Measurements from ENCODE around the gene TOR1A. TPM values are rescaled to one million over a fixed set of nuclear protein-coding genes. Genes with fewer than 3 reads are reported as not detected.

The TOR1A gene
- total RNA-seq, 2 experiments from 2014 or later = 54.6 to 58.4 TPM

DNA sequence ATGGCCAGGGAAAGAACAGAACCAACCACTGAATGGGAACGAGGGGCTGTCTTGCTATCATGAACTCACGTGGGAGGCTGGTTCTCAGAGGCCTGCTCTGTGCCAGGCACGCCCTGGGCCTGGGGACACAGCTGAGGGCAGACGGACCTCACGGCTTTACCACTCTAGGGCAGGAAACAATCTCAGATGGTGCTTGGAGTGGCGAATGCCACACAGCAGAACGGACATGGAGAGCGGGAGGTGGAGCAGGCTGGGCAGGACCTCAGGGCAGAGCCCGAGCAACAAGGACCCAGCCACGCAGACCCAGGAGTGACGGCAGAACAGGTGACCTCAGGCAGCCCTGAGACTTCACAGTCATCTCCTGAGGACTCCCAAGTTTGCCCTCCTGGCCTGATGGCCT lies 8.7 kb downstream of the TOR1A start:
- Mint-ChIP-seq H3K9me3 (ENCODE audit: insufficient read depth) (no peaks in the 10 kb centered on the region), H3K27me3 (ENCODE audit: low read depth) (no peaks in the 10 kb centered on the region), H3K4me3 (no peak overlapping the region), H3K36me3 (ENCODE audit: low read depth) (peaks cover 67% of the 10 kb centered on the region), H3K4me1 (ENCODE audit: low read depth) (peaks cover 13% of the 10 kb centered on the region), H3K27ac (no peak overlapping the region)
- ChIA-PET POLR2A (no interaction called here), CTCF (no interaction called here)
- DNase-seq (no peak), ATAC-seq (no peak)

DNA sequence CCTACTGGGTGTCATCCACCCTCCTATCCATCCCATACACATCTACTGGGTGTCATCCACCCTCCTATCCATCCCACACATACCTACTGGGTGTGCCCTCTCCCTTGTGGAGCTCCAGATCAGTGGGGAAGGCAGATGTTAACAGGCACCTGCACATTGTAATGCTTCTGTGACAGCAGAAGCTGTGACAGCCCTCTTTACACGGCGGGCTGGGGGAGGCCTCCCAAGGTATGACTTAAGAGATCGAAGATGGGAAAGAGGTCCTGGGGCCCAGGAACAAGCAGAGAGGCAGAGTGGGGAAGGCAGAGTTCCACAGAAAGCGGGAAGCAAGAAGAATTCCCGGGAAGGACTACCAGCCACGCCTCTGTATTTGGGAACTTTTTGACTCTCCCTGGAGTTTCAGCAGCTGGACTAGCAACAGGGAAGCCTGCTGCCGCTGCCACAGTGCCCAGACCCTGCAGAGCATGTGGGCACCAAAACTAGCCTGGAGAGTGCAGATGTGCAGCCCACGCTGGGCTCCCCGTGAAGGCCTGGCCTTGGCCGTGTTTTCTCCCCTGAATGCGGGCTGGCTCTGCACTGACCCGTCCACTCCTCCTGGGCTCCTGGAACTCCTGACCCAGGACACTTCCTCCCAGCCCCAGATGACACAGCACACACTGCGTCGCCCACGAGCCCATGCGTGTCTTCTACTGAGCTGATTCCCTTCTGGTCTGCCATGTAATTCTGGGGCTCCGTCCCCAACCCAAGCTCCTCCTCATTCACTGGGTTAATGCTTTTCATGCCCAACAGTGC lies 9.3 kb downstream of the TOR1A start:
- H3K36me3 Mint-ChIP-seq (ENCODE audit: low read depth) = peaks cover 74% of the 10 kb centered on the region

DNA sequence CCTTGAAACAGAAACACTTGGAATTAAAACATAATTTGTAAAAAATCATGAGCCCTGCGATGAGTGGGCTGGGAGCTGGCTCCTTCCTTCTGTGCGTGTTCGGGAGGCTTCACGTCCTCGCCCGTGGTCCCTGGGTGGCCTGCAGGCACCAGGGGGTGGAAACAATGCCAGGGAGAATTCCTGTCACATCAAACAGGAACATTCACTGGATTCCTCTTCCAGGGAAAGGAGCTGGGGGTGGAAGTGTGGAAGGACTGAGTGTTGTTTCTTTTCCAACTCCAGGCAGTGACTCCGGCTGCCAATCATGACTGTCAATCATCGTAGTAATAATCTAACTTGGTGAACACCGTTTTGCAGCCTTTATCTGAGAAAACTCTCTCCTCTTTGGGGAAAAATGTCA lies 10.3 kb downstream of the TOR1A start:
- ATAC-seq (no peak), DNase-seq (no peak)
- Mint-ChIP-seq H3K9me3 (ENCODE audit: insufficient read depth) (no peaks in the 10 kb centered on the region), H3K4me1 (ENCODE audit: low read depth) (peaks cover 15% of the 10 kb centered on the region), H3K4me3 (no peak overlapping the region), H3K27me3 (ENCODE audit: low read depth) (no peaks in the 10 kb centered on the region), H3K27ac (no peak overlapping the region), H3K36me3 (ENCODE audit: low read depth) (peaks cover 78% of the 10 kb centered on the region)
- ChIA-PET POLR2A (no interaction called here), CTCF (no interaction called here)

More for the DNA sequence above, 9.3 kb downstream of the TOR1A start:
- ChIA-PET POLR2A (no interaction called here), CTCF (no interaction called here)
- no peak for DNase-seq
- Mint-ChIP-seq H3K4me3 (no peak overlapping the region), H3K27ac (no peak overlapping the region), H3K9me3 (ENCODE audit: insufficient read depth) (no peaks in the 10 kb centered on the region), H3K27me3 (ENCODE audit: low read depth) (no peaks in the 10 kb centered on the region), H3K4me1 (ENCODE audit: low read depth) (peaks cover 19% of the 10 kb centered on the region)
- ATAC-seq = no peak

DNA sequence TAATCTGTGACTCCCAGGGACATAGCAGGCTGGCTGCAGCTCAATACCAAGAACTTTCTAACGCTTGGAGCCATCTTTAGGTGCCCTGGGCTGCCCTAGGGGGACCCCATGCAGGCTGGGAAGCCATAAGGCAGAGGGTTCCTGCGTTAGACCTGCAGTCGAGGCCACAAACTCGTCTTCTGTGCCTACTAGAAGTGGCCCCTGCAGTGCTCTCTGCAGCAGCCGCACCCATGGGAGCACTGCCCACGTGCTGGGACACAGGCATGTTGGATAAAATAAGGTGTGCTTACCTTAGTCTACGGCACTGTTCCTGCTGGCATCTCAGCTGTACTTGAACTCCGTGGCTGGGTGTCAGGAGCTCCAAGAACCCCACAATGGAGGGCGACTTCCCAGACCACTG lies 11.6 kb downstream of the TOR1A start:
- no peaks in the 10 kb centered on the region for H3K27me3 Mint-ChIP-seq (ENCODE audit: low read depth)
- ChIA-PET POLR2A (interaction anchor here (0.9 kb wide), 1 partner anchor 12 kb away, joined by 4 read pairs; no protein-coding TSS in a partner anchor), CTCF (no interaction called here)
- no peak overlapping the region for H3K4me3 Mint-ChIP-seq
- peaks cover 76% of the 10 kb centered on the region for H3K36me3 Mint-ChIP-seq (ENCODE audit: low read depth)
- no peak overlapping the region for H3K27ac Mint-ChIP-seq
- no peaks in the 10 kb centered on the region for H3K9me3 Mint-ChIP-seq (ENCODE audit: insufficient read depth)
- peaks cover 12% of the 10 kb centered on the region for H3K4me1 Mint-ChIP-seq (ENCODE audit: low read depth)
- ATAC-seq (no peak), DNase-seq (no peak)

DNA sequence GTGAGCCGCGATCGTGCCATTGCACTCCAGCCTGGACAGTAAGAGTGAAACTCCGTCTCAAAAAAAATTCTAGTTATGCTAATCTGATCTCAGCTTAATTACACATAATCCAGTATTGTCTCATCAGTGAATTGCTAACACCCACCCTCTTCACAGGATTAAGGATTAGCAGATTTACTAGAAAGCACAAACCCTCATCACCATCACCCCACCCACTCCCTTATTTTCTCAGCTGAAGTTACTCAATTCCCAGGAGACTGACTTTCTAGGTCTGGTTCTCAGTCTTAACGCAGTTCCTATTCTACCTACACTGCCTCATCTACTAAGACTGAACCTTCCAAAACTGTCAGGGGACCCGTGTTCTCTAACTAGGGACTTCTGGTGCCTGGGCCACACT lies 12.0 kb downstream of the TOR1A start:
- Mint-ChIP-seq H3K4me1 (ENCODE audit: low read depth) (peaks cover 11% of the 10 kb centered on the region), H3K27ac (no peak overlapping the region)
- no peak for ATAC-seq

DNA sequence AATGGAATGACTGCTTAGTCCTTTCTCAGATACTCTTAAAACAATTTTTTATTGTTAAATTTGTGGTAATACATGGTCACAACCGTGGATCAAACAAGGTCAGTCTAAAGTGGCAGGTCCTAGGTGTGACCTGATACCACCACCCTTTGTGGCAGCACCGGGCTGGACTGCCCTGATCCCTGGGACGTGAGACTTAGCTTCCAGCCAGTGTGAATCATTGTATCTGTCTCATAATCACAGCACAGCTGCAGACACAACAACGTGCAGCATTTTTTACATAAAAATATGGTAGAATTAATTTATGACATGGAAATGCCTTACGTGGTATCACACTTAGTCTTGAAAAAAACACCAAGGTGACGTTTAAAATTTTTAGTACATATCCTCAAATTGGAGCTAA lies 13.1 kb downstream of the TOR1A start:
- CTCF ChIA-PET = interaction anchor here (0.9 to 1.1 kb wide), 3 partner anchors 68 to 186 kb away, joined by 3 to 4 read pairs (median 3); no protein-coding TSS in a partner anchor
- ATAC-seq (no peak), DNase-seq (no peak)
- no peak overlapping the region for H3K4me3 Mint-ChIP-seq
- POLR2A ChIA-PET = interaction anchor here (1.3 kb wide), 1 partner anchor 24 kb away, joined by 4 read pairs; no protein-coding TSS in a partner anchor
- H3K36me3 Mint-ChIP-seq (ENCODE audit: low read depth) = peaks cover 75% of the 10 kb centered on the region
- no peaks in the 10 kb centered on the region for H3K9me3 Mint-ChIP-seq (ENCODE audit: insufficient read depth)
- H3K27me3 Mint-ChIP-seq (ENCODE audit: low read depth) = no peaks in the 10 kb centered on the region
- H3K4me1 Mint-ChIP-seq (ENCODE audit: low read depth) = peaks cover 18% of the 10 kb centered on the region
- no peak overlapping the region for H3K27ac Mint-ChIP-seq

More for the DNA sequence above, 12.0 kb downstream of the TOR1A start:
- CTCF ChIA-PET = interaction anchor here (1.1 kb wide), 1 partner anchor 83 kb away, joined by 3 read pairs; no protein-coding TSS in a partner anchor
- H3K9me3 Mint-ChIP-seq (ENCODE audit: insufficient read depth) = no peaks in the 10 kb centered on the region
- POLR2A ChIA-PET = interaction anchor here (0.9 to 1.3 kb wide), 2 partner anchors 13 to 22 kb away, joined by 4 read pairs; no protein-coding TSS in a partner anchor
- H3K27me3 Mint-ChIP-seq (ENCODE audit: low read depth) = no peaks in the 10 kb centered on the region
- DNase-seq = no peak
- peaks cover 76% of the 10 kb centered on the region for H3K36me3 Mint-ChIP-seq (ENCODE audit: low read depth)
- H3K4me3 Mint-ChIP-seq = no peak overlapping the region

DNA sequence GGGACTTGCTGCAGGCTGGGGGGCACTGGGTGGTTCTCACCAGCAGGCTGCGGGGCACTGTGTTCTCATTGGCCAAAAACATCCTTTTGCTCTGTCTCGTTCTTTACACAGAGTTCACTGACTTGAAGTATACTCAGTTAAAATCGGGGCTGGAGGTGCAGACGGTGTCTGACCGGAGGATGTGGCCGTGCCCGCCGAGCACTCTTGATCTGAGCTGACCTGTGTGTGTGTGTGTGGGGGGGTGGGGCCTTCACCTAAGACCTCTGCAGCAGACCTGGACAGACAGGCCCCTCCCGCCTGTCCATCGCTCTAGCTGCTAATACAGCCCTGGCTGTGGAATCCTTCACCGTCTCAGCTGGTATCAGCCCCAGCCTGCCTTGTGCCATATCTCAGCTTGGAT lies 13.8 kb downstream of the TOR1A start:
- ATAC-seq = no peak
- DNase-seq = no peak
- Mint-ChIP-seq H3K4me1 (ENCODE audit: low read depth) (peaks cover 25% of the 10 kb centered on the region), H3K27me3 (ENCODE audit: low read depth) (no peaks in the 10 kb centered on the region), H3K4me3 (no peak overlapping the region), H3K9me3 (ENCODE audit: insufficient read depth) (no peaks in the 10 kb centered on the region), H3K36me3 (ENCODE audit: low read depth) (peaks cover 73% of the 10 kb centered on the region), H3K27ac (no peak overlapping the region)
- ChIA-PET CTCF (no interaction called here), POLR2A (interaction anchor here (1.0 to 1.6 kb wide), 2 partner anchors 8 to 25 kb away, joined by 3 to 8 read pairs; no protein-coding TSS in a partner anchor)

DNA sequence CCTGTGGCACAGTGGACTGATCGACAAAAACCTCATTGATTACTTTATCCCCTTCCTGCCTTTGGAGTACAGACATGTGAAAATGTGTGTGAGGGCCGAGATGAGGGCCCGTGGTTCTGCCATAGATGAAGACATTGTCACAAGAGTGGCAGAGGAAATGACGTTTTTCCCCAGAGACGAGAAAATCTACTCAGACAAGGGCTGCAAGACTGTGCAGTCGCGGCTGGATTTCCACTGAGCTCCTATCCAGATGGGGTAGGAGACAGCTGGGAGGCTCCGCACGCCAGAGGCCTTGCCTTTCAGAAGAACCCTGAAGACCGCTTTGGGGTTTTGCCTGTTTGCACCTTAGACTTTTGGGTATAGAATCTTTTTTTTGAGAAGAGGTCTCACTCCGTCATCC lies 14.6 kb downstream of the TOR1A start:
- no peak overlapping the region for H3K27ac Mint-ChIP-seq
- CTCF ChIA-PET = no interaction called here
- H3K9me3 Mint-ChIP-seq (ENCODE audit: insufficient read depth) = no peaks in the 10 kb centered on the region
- no peaks in the 10 kb centered on the region for H3K27me3 Mint-ChIP-seq (ENCODE audit: low read depth)
- ATAC-seq = no peak
- no peak overlapping the region for H3K4me3 Mint-ChIP-seq
- peaks cover 27% of the 10 kb centered on the region for H3K4me1 Mint-ChIP-seq (ENCODE audit: low read depth)
- DNase-seq = no peak
- POLR2A ChIA-PET = interaction anchor here (1.0 to 1.6 kb wide), 2 partner anchors 9 to 25 kb away, joined by 3 to 8 read pairs; no protein-coding TSS in a partner anchor
- peaks cover 72% of the 10 kb centered on the region for H3K36me3 Mint-ChIP-seq (ENCODE audit: low read depth)

DNA sequence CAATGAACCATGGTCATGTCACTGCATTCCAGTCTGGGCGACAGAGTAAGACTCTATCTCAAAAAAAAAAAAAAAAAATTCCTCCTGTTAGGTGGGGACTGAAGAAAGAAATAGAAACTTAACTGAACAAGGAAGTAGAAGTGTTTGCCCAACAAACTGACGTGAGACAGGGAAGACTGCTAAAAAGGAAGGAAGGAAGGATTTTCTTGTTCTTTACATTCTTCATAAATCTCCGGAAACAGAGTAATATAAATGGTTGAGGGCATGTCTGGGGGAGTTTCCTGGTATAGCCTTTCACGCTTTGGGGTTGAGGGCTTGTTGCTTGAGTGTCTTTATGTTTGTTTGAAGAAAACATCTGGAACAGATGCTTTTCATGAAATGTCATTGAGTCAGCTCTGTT lies 17.9 kb downstream of the TOR1A start:
- ChIA-PET POLR2A (no interaction called here), CTCF (no interaction called here)
- H3K9me3 Mint-ChIP-seq (ENCODE audit: insufficient read depth) = no peaks in the 10 kb centered on the region
- ATAC-seq = no peak
- H3K4me3 Mint-ChIP-seq = no peak overlapping the region
- H3K27ac Mint-ChIP-seq = peak overlapping the region; percentile 41
- H3K4me1 Mint-ChIP-seq (ENCODE audit: low read depth) = peaks cover 41% of the 10 kb centered on the region
- DNase-seq = no peak
- H3K36me3 Mint-ChIP-seq (ENCODE audit: low read depth) = peaks cover 55% of the 10 kb centered on the region
- no peaks in the 10 kb centered on the region for H3K27me3 Mint-ChIP-seq (ENCODE audit: low read depth)

DNA sequence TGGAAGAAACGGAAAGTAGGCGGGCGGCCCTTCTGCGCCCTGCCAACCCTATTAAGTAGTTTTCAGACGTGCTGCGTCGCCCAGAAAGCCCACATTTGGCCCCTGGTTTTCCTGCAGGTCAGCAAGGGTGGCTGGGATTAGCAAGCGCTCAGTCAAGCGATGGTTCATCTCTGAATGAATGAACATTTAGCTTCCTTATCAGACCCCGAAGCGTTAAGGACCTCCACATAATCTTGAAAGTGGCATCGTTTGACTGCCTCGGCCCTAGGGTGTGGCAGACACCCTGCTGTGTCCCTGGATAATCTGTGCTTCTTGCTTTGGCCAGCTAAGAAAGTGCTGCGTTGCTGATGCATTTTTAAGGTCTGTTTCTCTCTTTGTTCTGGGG lies 20.3 kb downstream of the TOR1A start:
- DNase-seq (no peak), ATAC-seq (peak; percentile 2)
- Mint-ChIP-seq H3K4me1 (ENCODE audit: low read depth) (peaks cover 35% of the 10 kb centered on the region), H3K27me3 (ENCODE audit: low read depth) (no peaks in the 10 kb centered on the region), H3K4me3 (peak overlapping the region; percentile 87), H3K9me3 (ENCODE audit: insufficient read depth) (no peaks in the 10 kb centered on the region), H3K36me3 (ENCODE audit: low read depth) (peaks cover 31% of the 10 kb centered on the region), H3K27ac (peak overlapping the region; percentile 84)
- ChIA-PET POLR2A (interaction anchor here (0.6 to 1.1 kb wide), 3 partner anchors 35 to 177 kb away, joined by 3 read pairs; no protein-coding TSS in a partner anchor), CTCF (interaction anchor here (0.7 to 1.4 kb wide), 4 partner anchors 13 to 665 kb away, joined by 3 to 4 read pairs (median 3); no protein-coding TSS in a partner anchor)

DNA sequence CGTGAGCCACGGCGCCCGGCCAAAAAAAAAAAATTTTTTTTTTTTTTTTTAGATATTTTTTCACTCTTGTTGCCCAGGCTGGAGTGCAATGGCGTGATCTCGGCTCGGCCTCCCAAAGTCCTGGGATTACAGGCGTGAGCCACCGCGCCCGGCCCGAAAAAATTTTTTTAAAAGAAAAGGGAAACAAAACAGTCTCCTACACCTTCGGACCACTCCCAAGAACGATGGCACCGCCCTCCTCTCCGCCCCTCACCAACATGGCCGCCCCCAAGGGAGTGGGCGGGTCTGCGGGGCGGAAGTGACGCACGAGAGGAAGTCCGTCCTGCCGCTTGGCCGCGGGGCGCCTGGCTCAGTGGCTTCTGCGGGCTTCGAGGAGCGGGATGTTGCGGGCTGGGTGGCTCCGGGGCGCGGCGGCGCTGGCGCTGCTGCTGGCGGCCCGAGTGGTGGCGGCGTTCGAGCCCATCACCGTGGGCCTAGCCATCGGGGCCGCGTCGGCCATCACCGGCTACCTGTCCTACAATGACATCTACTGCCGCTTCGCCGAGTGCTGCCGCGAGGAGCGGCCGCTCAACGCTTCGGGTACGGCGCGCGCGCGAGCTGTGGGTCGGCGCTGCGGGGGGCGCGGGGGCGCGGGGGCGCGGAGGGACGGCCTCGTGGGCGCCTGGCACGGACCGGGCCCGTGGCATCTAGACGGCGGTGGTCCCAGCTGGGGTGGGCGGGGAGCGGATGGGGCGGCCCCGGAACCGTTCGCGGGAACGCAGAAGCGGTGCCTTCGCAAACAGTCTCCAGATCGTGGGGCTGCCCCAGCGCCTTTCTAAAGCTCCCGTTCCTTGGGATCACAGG lies 20.9 kb downstream of the TOR1A start, which contains the start of gene TOR1B:
TSS of gene TOR1B (plus strand) at position 352 of the 843 bp plus-strand sequence. CDS start at position 381, 29 bp downstream.
- H3K9me3 Mint-ChIP-seq (ENCODE audit: insufficient read depth) = no peaks in the 10 kb centered on the region
- POLR2A ChIA-PET = interaction anchor here (0.6 to 1.1 kb wide), 4 partner anchors 17 to 176 kb away, joined by 3 read pairs; no protein-coding TSS in a partner anchor

More for the DNA sequence above, 20.9 kb downstream of the TOR1A start, which contains the start of gene TOR1B:
- H3K4me1 Mint-ChIP-seq (ENCODE audit: low read depth) = peaks cover 35% of the 10 kb centered on the region
- peak; percentile 97 for DNase-seq
- peaks cover 29% of the 10 kb centered on the region for H3K36me3 Mint-ChIP-seq (ENCODE audit: low read depth)
- H3K27ac Mint-ChIP-seq = peak within 1 kb of the TSS; percentile 92
- H3K4me3 Mint-ChIP-seq = peak within 1 kb of the TSS; percentile 87
- CTCF ChIA-PET = interaction anchor here (0.7 to 1.4 kb wide), 4 partner anchors 13 to 664 kb away, joined by 3 to 4 read pairs (median 3); no protein-coding TSS in a partner anchor
- peak; percentile 94 for ATAC-seq
- H3K27me3 Mint-ChIP-seq (ENCODE audit: low read depth) = no peaks in the 10 kb centered on the region
